Body of pancreas (tissue), 4 donors: ENCODE results near the gene SEMA4D.

Experiments used
- CTCF ChIP-seq, 7 experiments: fragments of 450-650 bp in 4 of 7; fragments of 200-600 bp in 3 of 7; sonication (generic) in 3 of 7; IDR thresholded peaks; one replicate each; pipeline ENCODE4 v1.5.1; 2016 to 2019; ENCODE audit warnings: antibody characterized with exemption in 7 of 7
- POLR2A ChIP-seq, 3 donors: fragments of 450-650 bp; IDR thresholded peaks; one replicate each; pipeline ENCODE4 v1.6.1; 2016; ENCODE audit warnings: antibody characterized with exemption in 3 of 3, mild to moderate bottlenecking in 2 of 3

- no peak for TF ChIP-seq CTCF (IDR thresholded peaks at IDR 0.05)
- TF ChIP-seq POLR2A (IDR thresholded peaks at IDR 0.05), result no peak
These were observed 51.0 kb downstream of the SEMA4D start for GRCh38 chr9:89446961-89447310.
